GM12864 (cell line): Measurements from ENCODE around the gene IGFBP7.

ENCODE experiments used
- DNase-seq: peaks from one replicate; pipeline ENCODE4 v3.0.0-alpha.2; 2011; ENCODE audit warnings: low read depth
- H3K4me3 ChIP-seq: 2 replicates; pipeline ENCODE4 v1.5.1; 2011; ENCODE audit warnings: mild to moderate bottlenecking, low read depth, low read length, control low read depth
- CTCF ChIP-seq: IDR thresholded peaks from 2 replicates; pipeline ENCODE4 v1.5.1; 2011; ENCODE audit warnings: low read depth, mild to moderate bottlenecking, moderate library complexity, low read length, control low read depth, inconsistent platforms; ENCODE audit errors: missing control alignments

The IGFBP7 gene

GRCh38 chr4:57034520-57034919 lies 75.7 kb downstream of the IGFBP7 start:
- no peak overlapping the region for H3K4me3 ChIP-seq
- TF ChIP-seq CTCF, result no peak
- DNase-seq, result no peak

- DNase-seq, result no peak
- H3K4me3 ChIP-seq, result no peak overlapping the region
- no peak for TF ChIP-seq CTCF
Measured at GRCh38 chr4:57023104-57023503, 87.1 kb downstream of the IGFBP7 start.

GRCh38 chr4:57020467-57021101 lies 89.6 kb downstream of the IGFBP7 start:
- H3K4me3 ChIP-seq, result no peak overlapping the region
- DNase-seq, result no peak
- no peak for TF ChIP-seq CTCF

GRCh38 chr4:57018980-57019379 lies 91.2 kb downstream of the IGFBP7 start:
- no peak for DNase-seq
- H3K4me3 ChIP-seq, result no peak overlapping the region
- TF ChIP-seq CTCF, result no peak

- no peak for DNase-seq
- H3K4me3 ChIP-seq, result no peak overlapping the region
- no peak for TF ChIP-seq CTCF
Measured at GRCh38 chr4:57013543-57014120, 96.6 kb downstream of the IGFBP7 start.

GRCh38 chr4:56999751-57000150 lies 110.4 kb downstream of the IGFBP7 start:
- H3K4me3 ChIP-seq, result no peak overlapping the region
- TF ChIP-seq CTCF, result no peak

GRCh38 chr4:56995525-56995924 lies 114.7 kb downstream of the IGFBP7 start:
- no peak overlapping the region for H3K4me3 ChIP-seq
- DNase-seq, result no peak
- TF ChIP-seq CTCF, result no peak

More at GRCh38 chr4:56999751-57000150, 110.4 kb downstream of the IGFBP7 start:
- DNase-seq, result no peak
